AG09319 (cell line): ENCODE data around the gene PGAP1.

Experiments
- DNase-seq: peaks from one replicate; pipeline ENCODE4 v3.0.0-alpha.2; 2010; ENCODE audit warnings: low read depth; ENCODE audit errors: extremely low read depth
- CTCF ChIP-seq: IDR thresholded peaks from 2 replicates; pipeline ENCODE4 v1.5.1; 2011; ENCODE audit warnings: low read depth, mild to moderate bottlenecking, inconsistent platforms, low read length, moderate library complexity

PGAP1 gene

GRCh38 chr2:196959734-196960338, 33.3 kb upstream of the PGAP1 start:
- TF ChIP-seq CTCF: no peak
- DNase-seq: no peak

- TF ChIP-seq CTCF: no peak
- no peak for DNase-seq
Measured at GRCh38 chr2:196959281-196959680, 32.8 kb upstream of the PGAP1 start.

- no peak for DNase-seq
- no peak for TF ChIP-seq CTCF
Measured at GRCh38 chr2:196957881-196958525, 31.5 kb upstream of the PGAP1 start.

GRCh38 chr2:196957442-196957841, 30.9 kb upstream of the PGAP1 start:
- TF ChIP-seq CTCF: no peak
- DNase-seq: no peak

GRCh38 chr2:196956069-196956468, 29.6 kb upstream of the PGAP1 start:
- DNase-seq: no peak
- no peak for TF ChIP-seq CTCF

- DNase-seq: no peak
- no peak for TF ChIP-seq CTCF
Measured at GRCh38 chr2:196955036-196955435, 28.5 kb upstream of the PGAP1 start.

- TF ChIP-seq CTCF: no peak
- no peak for DNase-seq
Measured at GRCh38 chr2:196954001-196954400, 27.5 kb upstream of the PGAP1 start.
